ENCODE data around the gene ADAP1. TPM values are rescaled to one million over a fixed set of nuclear protein-coding genes. Genes with fewer than 3 reads are reported as not detected.

Gene ADAP1
- total and polyA plus RNA-seq, 2 of the 13 experiments (the other 11 are each of a cell fraction or from before 2014, with no cell fraction given), result 10.5 to 24.6 TPM

GRCh38 chr7:882336-883035 is 72.0 kb downstream of the ADAP1 start:
- DNase-seq (ENCODE audit: low spot score) (no peak), FAIRE-seq (no peak), ATAC-seq (no peak)
- ChIA-PET POLR2A (no interaction called here), CTCF (ENCODE audit: low intra/inter-chr PET ratio, low total read pairs) (no interaction called here)
- intact Hi-C loops (cut with micrococcal nuclease; ENCODE audit: unreplicated experiment) (no loop called here), in situ Hi-C loops (cut with HindIII; ENCODE audit: extremely low pct_ligation_motif_present, low pct_unique_long_range_greater_than_20kb) (no loop called here)
- no peaks in the 10 kb centered on the region for H3K9me3 ChIP-seq (ENCODE audit: low read length)
- no peak overlapping the region for H3K4me2 ChIP-seq (ENCODE audit: low read depth, low read length)
- peaks cover 19 to 29% of the 10 kb centered on the region in 2 experiments; a peak in 4 of 5 replicates for H3K36me3 ChIP-seq (replicated peaks in 1 of 2; ENCODE audit: control insufficient read depth in 1 of 2, insufficient read depth in 2 of 2, low read length in 2 of 2)
- peaks cover 95% of the 10 kb centered on the region for H3K79me2 ChIP-seq (ENCODE audit: insufficient read depth, low read length)
- H3K9ac ChIP-seq (ENCODE audit: insufficient read depth, low read depth, low read length), result no peak overlapping the region
- H4K20me1 ChIP-seq (ENCODE audit: insufficient read depth, low read length), result peaks cover 47% of the 10 kb centered on the region; the same call in 1 of the 2 replicates
- 96% methylated on average over 22 of the region's 37 CpGs for WGBS (ENCODE audit: low lambda C conversion rate)
- BruUV-seq (replicated peaks), result no TSS peak
- TF ChIP-seq NR2C2 (CRISPR knock-in tag; IDR thresholded peaks at IDR 0.05; ENCODE audit: borderline replicate concordance) (0 out of 2 replicates have a peak, but pooled peaks have one; percentile 24), KDM3A (CRISPR knock-in tag; IDR thresholded peaks at IDR 0.05; ENCODE audit: low read depth) (no peak), ZBTB33 (CRISPR knock-in tag; IDR thresholded peaks at IDR 0.05) (peak; percentile 81)
- peaks cover 42% of the 10 kb centered on the region for H3K4me1 ChIP-seq (ENCODE audit: insufficient read depth, low read length)
- no peaks in the 10 kb centered on the region for H3K27me3 ChIP-seq (ENCODE audit: control insufficient read depth in 1 of 2, insufficient read depth in 2 of 2, low read length in 2 of 2)
- H3K27ac ChIP-seq (ENCODE audit: extremely low read length, insufficient read depth, low read length), result no peak overlapping the region
- no peak overlapping the region for H2AFZ ChIP-seq (ENCODE audit: low read length)
- no peak overlapping the region for H3K4me3 ChIP-seq (replicated peaks in 1 of 3; ENCODE audit: insufficient read depth in 1 of 3, low read depth in 2 of 3, low read length in 3 of 3)

- WGBS (ENCODE audit: low lambda C conversion rate), result 91% methylated on average over 20 of the region's 20 CpGs
- H3K27me3 ChIP-seq (ENCODE audit: control insufficient read depth in 1 of 2, insufficient read depth in 2 of 2, low read length in 2 of 2), result no peaks in the 10 kb centered on the region
- no peak for ATAC-seq
- H3K36me3 ChIP-seq (replicated peaks in 1 of 2; ENCODE audit: control insufficient read depth in 1 of 2, insufficient read depth in 2 of 2, low read length in 2 of 2), result peaks cover 13 to 20% of the 10 kb centered on the region in 2 experiments; a peak in 4 of 5 replicates
- in situ Hi-C loops (cut with HindIII; ENCODE audit: extremely low pct_ligation_motif_present, low pct_unique_long_range_greater_than_20kb) (no loop called here), intact Hi-C loops (cut with micrococcal nuclease; ENCODE audit: unreplicated experiment) (no loop called here)
- peaks cover 87% of the 10 kb centered on the region for H3K79me2 ChIP-seq (ENCODE audit: insufficient read depth, low read length)
- TF ChIP-seq TARDBP (CRISPR knock-in tag; IDR thresholded peaks at IDR 0.05), result no peak
- no peak for TF ChIP-seq HNF1A (IDR thresholded peaks at IDR 0.05; ENCODE audit: low read depth)
- no peak for TF ChIP-seq HNF1A (CRISPR knock-in tag; IDR thresholded peaks at IDR 0.05; ENCODE audit: borderline replicate concordance)
- no peak for TF ChIP-seq MIER3 (CRISPR knock-in tag; IDR thresholded peaks at IDR 0.05; ENCODE audit: borderline replicate concordance)
- no peak for TF ChIP-seq ZNF749 (CRISPR knock-in tag; IDR thresholded peaks at IDR 0.05; ENCODE audit: borderline replicate concordance)
- TF ChIP-seq KDM3A (CRISPR knock-in tag; IDR thresholded peaks at IDR 0.05; ENCODE audit: low read depth), result no peak
- FAIRE-seq, result no peak
- ChIA-PET CTCF (ENCODE audit: low intra/inter-chr PET ratio, low total read pairs) (no interaction called here), POLR2A (no interaction called here)
- H3K9me3 ChIP-seq (ENCODE audit: low read length), result no peaks in the 10 kb centered on the region
- DNase-seq (ENCODE audit: low spot score), result no peak
- peaks cover 47% of the 10 kb centered on the region; the same call in 1 of the 2 replicates for H4K20me1 ChIP-seq (ENCODE audit: insufficient read depth, low read length)
- H3K4me1 ChIP-seq (ENCODE audit: insufficient read depth, low read length), result peaks cover 42% of the 10 kb centered on the region
- H2AFZ ChIP-seq (ENCODE audit: low read length), result no peak overlapping the region
- H3K4me2 ChIP-seq (ENCODE audit: low read depth, low read length), result no peak overlapping the region
- H3K9ac ChIP-seq (ENCODE audit: insufficient read depth, low read depth, low read length), result no peak overlapping the region
- no TSS peak for BruUV-seq (replicated peaks)
- H3K4me3 ChIP-seq (replicated peaks in 1 of 3; ENCODE audit: insufficient read depth in 1 of 3, low read depth in 2 of 3, low read length in 3 of 3), result no peak overlapping the region
- H3K27ac ChIP-seq (ENCODE audit: extremely low read length, insufficient read depth, low read length), result no peak overlapping the region
Measured at GRCh38 chr7:881441-882234, 72.8 kb downstream of the ADAP1 start.
